HG03469 (cell line): ENCODE measurements around the gene PLCB1.
A peak's percentile ranks its signal among the peaks of the same experiment; 100 is the strongest.

Source experiments
- ATAC-seq: cut with Tn5 transposase; IDR thresholded peaks from one replicate; pipeline ENCODE4 v1.9.1; 2021; ENCODE audit warnings: mild to moderate bottlenecking, moderate library complexity, moderate number of reproducible peaks; ENCODE audit not compliant: unreplicated experiment

PLCB1 gene

DNA sequence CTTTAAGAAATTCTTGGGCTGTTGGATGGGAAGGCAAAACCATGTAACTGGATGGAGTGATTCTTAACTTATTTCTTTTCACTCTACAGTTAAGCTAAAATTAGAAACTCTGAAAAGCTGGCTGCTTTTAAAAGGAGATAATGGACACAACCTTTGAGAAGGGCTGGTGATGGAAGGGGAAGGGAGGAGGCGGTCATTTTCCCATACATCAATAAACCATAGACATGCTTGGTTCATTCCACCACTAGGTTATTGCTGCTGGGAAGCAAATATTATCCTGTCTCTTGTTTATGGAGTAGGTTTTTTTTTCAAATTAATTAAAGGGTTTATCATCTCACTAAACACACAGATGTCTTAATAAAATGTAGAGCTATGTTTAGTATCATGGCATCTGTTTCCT is 76.2 kb downstream of the PLCB1 start:
- no peak for ATAC-seq

DNA sequence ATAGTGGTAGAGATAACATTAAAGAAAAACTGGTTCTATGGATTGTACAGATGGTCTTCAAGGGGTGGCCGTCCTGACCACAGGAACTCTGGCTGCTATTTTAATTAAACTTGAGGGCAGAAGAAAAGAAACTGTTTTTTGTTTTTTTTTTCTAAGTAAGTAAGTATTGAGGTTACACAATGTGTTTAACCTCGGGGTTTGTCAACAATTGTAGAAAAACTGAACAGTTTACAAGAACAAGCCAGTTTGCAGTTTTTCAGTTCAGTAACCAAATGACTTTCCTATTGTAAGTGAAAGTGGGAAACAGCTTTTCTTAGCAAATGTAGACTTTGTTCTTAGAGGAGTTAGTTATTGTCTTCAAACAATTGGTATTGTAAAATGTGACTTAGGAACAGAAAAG is 77.0 kb downstream of the PLCB1 start:
- peak; percentile 28 for ATAC-seq

DNA sequence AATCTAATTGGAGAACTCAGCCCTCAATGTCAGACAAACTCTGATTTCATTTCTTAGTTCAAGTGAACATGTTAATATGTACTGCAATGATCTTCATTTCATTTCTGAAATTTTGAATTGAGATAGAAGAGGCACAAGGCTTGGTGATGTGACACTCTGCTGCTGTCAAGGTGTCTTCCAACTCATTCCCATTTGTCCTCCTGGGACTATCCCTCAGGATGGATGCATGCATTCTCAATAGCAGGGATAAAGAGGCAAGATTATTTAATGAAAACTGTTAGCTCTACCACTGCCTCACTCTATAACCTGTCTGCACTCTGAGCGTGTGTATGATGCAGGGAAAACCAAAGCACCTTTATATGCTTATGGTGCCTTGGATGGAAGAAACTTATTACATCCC is 78.7 kb downstream of the PLCB1 start:
- no peak for ATAC-seq

DNA sequence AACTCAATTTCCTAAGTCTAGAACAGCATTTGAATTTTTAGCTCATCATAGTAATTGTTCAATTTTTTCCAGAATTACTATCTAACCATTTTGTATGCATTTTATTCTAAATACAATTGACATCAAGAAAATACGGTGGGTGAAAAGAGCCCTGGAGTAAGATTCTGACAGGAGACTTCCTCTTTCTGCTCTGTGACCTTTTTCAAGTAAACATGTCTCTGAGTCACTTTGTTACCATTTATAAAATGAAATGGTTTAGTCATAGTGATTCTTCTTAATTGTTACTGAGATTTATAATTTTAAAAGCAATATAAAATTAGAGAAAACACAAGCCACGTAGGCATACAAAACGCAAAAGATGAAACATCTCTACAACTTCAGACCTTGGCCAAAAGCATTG is 80.2 kb downstream of the PLCB1 start:
- ATAC-seq = no peak

DNA sequence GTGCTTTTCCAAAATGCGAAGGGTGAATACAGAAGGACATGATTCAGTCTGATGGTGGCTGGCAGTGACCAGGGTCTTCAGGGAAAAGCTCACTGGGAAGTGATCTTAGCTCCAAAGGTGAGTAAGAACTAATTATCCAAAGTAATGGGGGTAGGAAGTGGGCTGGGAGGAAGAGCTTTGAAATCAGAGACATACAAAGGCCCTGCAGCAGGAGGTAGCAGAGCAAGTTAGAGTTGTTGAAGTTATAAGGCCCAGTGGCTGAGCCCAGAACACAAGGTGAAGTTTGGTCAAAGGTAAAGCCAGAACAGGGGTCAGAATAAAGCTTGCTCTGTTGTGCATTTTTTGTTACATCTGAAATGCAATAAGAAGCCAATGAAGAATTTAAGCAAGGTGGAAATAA is 81.2 kb downstream of the PLCB1 start:
- ATAC-seq = no peak

DNA sequence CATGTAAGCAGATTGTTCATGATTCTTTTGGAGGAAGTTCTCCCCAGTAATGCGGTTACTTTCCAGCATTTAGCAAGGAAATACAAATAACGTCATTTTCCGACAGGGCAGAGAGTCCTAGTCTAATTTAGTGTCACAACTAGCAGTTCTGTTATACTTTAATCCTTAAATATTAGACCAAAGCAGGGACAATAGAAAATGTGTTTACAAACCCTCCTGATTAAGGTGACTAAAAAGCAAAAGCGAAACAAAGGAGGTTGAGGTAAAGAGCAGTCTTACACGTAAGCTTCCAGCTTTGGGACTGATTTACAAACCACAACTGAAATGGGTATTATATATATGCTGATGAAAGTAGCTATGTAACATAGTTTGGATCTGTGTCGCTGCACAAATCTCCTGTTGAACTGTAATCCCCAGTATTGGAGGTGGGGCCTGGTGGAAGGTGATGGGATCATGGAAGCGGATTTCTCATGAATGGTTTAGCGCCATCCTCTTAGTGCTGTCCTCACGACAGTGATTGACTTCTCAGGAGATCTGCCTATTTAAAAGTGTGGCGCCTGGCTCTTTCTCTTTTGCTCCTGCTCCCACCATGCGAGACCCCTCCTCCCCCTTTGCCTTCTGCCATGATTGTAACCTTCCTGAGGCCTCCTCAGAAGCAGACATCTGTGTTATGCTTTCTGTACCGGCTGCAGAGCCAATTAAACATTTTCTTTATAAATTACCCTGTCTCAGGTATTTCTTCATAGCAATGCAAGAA is 81.9 kb downstream of the PLCB1 start:
- peak; percentile 91 for ATAC-seq

DNA sequence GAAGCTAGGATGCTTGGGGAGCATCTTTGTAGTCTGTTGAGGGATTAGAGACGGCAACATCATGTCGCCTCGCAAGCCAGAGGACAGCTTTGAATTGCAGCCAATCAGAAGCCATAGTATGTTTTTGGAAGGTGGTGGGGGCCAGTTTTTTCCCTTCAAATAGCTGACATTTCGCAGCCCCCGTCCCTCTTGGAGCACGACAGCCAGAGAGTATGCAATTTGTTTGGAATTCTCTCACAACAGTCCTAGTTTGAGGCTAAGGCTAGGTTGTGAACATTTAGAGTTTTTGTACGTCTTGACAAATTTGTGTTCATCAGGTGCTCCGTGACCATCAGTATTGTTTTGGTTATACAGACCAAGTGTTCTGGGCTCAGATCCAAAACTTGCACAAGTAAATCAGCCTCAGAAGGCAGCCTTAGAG is 83.3 kb downstream of the PLCB1 start:
- no peak for ATAC-seq

DNA sequence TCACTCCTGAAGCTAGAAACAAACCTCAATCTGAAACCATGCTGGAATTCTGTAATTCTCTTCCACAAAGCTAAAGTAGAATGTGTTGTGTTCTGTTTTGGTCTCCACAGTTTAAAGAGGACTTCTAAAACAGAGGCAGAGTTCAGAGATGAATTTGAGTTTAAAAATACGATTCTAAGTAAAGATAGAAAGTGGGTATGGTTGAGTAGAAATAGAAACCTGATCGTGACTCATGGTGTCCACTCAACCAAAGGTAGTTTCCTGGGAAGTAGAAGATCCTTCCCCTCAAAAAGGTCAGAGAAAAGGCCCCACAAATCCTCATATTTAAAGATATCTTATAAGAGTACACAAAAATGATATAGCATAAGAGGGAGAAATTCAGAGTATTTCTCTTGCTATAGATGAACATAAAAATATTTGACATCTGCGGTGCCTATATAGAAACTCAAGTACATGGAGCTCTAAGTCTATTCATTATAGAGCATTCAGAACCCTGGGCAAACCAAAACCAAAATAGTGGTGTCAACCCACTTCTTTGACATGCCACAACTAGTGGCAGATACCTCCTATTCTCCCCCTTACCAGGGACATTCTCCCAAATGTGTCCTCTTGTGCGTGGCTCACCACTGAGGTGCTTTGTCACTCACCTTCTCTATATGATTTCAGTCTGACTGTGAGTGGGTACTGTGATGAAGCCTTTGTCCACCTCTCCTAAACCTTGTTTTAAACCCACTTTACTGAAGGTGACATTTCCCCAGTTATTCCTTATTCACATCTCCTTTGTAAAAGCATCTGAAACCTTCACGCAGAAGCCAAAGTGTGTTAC is 84.5 kb downstream of the PLCB1 start:
- no peak for ATAC-seq

DNA sequence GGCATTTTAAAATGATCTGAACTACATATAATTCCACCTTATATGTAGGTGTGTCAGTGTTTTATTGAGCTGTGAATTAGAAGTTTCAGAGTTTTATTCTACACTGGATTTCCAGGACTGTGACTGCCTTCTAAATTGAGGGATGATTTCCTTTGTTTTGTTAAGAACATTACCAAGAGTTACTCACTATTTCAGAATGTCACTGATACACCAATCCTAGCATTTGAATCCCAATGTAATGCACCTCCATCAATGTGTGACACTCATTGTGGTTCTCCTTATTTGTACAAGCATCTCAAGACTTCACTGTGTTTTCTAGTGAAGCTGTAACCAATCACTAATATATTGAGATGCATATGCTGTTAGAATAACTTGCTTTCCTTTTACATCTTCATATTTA is 86.8 kb downstream of the PLCB1 start:
- no peak for ATAC-seq

DNA sequence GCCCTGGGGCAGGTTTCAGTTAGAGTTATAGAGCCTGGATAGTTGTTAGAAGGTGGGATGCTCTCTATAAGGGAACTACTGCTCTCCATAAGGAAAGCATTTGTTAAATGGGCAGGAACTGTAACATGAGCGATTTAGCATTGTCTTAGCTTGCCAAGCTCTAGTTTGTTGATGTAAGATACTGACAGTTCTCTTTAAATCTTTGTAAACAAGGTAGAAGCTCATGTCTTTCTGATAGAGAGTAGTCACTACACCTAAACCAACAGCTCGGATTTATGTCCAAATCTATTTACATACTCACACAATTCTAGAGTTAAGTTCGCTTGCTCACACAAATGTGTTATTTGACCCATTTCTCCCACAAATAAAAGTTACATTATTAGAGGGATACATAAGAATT is 87.3 kb downstream of the PLCB1 start:
- no peak for ATAC-seq

DNA sequence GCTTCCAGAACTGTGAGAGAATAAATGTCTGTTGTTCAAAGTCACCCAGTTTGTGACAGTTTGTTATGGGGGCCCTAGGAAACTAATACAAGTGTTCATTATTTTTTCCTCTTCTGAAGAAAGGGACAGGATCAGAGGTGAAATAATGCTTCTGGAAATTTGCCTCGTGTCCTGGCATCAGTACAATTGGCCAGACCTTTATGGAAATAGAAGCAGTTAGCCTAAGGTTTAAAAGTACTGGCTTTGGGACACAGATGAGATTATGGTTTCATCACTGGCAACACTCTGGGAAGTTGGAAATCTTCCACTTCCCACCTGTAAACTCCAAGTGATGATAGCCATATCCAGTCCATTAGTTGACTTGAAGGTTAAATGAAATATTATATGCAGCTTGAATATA is 88.7 kb downstream of the PLCB1 start:
- ATAC-seq = no peak

DNA sequence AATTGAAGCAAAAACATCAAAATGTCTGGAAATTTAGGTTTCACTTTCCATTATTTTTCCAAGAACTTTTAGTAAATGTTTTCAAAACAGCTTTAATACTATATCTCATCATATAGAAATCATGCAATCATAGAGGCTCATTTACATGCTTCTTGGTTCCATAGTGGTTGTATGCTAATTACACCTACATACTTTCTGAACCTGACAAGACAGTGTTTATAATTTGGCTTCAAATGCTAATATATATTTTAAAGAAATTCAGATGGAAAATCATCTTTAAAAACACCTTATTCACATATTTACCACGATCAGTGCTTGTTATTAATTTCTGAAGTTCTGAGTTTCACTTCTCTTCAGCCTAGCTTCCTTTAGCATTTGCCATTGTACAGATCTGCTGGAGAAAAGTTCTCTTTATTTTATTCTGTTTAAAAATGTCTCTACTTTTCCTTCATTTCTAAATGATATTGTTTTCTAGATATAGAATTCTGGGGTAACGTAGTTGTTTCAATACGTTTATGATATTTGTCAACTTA is 89.9 kb downstream of the PLCB1 start:
- ATAC-seq = no peak

DNA sequence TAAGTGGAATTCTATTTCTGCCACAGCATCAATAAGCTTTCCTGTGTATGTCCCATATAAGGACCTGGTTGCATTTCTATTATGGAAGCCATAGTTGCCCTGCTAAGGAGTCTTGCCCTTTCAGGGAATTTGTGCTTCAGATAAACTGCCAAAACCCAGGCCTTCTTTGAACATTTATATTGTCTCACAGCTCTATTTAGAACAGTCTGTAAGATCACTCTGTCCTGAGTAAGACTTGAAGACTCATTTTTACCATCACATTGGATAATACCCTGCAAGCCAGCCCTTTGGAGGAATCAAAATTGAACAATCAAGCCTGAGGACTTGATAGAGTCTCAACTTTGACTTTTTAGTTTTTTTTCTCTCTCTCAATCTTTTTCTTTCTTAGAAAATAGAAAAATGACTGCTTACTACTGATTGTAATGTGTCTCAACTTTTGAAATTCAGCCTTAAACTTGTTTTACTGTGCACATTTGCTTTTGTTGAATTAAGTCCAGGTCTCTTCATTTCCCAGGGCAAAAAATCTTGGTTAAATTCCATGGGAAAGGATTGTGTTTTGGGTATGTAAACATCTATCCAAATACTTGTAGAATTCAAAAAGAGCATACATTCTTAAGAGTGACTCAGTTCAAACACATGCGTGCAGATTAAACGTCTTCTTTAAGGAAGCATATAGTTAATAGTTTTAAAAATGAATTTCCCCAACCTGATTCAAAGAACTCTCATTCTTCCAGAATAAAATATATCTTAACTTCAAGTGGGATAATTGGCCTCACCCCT is 91.2 kb downstream of the PLCB1 start:
- no peak for ATAC-seq

DNA sequence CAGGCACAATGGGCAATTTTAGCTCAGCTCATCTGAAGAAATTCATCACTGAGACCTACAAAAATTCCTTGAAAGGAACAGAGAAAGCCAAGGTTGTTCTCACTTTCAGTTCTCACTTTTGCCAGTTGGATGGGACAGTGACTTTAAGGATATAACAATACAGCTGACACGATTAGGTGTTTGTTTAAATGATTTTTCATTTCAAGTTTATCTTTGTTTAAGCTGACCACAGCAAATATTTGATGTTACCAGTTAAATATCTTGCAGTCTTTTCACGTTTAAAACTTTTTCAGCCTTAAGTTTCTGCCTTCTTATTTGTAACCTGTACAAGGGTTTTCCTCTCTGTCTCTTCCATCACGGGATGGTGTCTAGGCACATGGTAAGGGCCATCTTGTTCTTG is 93.6 kb downstream of the PLCB1 start:
- no peak for ATAC-seq

DNA sequence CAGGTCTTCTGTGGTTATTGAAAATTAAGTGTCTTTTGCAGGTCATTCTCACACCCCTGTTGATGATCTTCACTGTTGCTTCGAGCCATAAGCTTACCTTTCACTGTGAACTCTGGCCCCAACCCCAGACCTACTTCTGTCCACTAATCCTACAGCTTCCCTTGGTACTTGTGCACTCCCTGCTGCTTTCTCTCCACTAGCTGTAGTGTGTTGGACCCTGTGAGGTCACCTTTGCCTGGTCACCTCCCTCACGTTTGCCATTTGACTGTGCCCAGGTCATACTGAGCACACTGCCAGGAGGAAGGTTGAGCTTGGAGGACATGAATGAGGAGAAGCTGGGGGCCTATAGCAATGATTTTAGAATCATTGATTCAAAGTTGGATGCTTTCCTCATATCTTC is 94.0 kb downstream of the PLCB1 start:
- no peak for ATAC-seq

DNA sequence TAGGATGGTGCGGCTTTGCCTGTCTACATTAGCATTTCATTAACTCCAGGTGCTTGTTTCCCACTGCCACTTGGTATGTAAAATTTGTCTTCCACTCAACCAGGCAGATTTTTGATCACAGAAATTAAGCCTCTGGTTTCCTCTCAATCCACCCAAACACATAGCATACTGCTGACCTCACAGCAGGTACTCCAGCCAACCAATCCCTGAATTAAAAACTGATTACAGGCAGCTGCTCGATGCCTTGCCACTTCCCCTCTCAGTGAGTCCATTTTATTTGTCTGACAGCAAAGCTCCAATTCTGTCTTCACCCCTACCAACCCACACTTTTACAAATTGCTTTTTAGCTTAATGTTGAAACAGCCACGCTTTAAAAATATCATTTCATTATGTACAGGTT is 95.2 kb downstream of the PLCB1 start:
- ATAC-seq = no peak

DNA sequence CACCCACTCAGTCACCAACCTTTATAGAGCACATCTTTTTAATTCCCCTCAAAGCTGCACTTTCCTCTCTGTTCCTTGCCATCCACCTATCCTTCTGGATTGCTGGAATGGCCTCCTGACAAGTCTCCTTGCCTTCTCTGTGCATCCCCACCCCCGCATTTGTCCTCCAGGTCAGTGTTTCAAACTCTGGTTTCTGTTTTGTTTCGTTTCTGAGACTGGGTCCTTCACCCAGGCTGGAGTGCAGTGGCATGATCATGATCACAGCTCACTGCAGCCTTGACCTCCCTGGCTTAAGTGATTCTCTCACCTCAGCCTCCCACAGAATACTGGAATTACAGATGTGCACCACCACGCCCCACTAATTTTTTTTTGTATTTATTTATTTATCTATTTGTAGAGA is 96.2 kb downstream of the PLCB1 start:
- no peak for ATAC-seq

DNA sequence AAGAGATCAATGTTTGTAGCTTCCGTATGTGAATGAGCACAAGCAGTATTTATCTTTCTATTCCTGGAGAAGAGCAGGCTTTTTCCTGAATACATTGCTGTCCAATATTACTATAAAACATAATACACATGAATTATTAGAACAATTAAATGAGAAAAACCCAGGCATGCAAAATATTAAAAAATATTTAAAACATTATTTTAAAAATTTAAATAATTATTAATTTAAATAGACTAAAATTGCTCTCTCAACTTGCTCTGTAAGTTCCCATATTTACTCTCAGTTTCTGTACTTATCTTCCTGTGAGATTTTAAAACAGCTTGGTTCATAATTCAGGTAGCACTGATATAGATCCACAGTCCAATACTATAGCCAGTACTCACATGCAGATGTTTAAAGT is 97.0 kb downstream of the PLCB1 start:
- ATAC-seq = no peak

DNA sequence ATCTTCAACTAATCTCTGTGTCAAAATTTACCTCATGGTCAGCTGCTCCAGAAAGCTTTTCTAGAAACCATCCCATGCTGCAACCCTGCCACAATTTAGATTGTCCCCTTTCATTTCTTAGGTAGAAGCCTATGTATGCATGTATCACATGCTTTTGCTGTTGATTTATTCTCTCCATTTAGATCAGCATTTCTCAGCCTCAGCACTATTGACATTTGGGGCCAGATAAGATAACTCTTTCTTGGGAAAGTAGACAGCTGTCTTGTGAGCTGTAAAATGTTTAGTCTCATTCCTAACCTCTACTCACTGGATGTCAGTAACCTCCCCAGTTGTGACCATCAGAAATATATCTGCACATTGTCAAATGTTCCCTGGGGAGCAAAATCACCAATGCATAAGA is 99.0 kb downstream of the PLCB1 start:
- no peak for ATAC-seq

DNA sequence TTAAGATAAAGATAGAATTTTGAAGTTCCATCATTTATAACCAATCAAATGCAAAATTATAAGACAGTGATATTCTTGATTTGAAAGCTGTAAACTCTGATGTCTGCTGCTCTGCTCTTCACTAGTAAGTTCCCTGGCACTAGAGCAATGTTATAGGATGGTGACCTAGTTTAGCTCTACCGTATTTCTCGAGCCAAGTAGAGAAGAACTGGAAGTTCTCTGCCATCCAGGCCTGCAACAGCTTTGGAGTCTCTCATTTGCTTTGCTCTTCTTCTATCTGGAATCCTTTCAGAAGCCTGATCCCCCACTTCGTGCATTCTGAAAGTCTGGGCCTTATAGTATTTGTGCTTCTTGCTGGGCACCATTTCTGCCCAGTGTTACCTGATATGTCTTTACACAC is 100.3 kb downstream of the PLCB1 start:
- ATAC-seq = no peak

DNA sequence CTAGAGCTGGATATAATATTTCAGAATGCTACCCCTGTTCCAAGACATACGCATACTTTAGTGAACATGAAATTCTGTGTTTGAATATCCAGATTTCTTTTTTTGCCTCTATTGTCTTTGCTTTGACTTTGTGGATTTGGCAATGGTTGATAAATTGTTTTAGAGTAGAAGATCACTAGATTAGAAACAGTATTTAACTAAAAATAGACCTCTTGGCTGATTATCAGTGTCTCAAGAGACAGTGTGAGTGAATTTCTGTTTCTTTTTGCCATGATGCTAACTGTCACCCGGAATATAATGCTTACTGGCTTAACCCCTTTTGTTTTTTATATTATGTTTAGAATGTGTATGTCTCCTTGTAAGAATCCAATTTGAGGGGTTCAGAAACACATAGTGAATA is 102.5 kb downstream of the PLCB1 start:
- ATAC-seq = no peak
